Testis (tissue), 3 donors: Measurements from ENCODE around the gene ALPK3. TPM values are rescaled to one million over a fixed set of nuclear protein-coding genes. Genes with fewer than 3 reads are reported as not detected.

Source experiments
- DNase-seq: peaks from one replicate; pipeline ENCODE4 v3.0.0-alpha.2; 2019
- H3K27ac ChIP-seq, 2 donors: fragments of 200-600 bp; sonication (generic); one replicate each; pipeline ENCODE4 v1.5.1; 2019
- H3K27me3 ChIP-seq: fragments of 200-600 bp; sonication (generic); one replicate; pipeline ENCODE4 v1.5.1; 2019
- H3K36me3 ChIP-seq: fragments of 200-600 bp; sonication (generic); one replicate; pipeline ENCODE4 v1.5.1; 2017; ENCODE audit warnings: low read depth; ENCODE audit errors: missing control alignments
- H3K4me1 ChIP-seq: fragments of 200-600 bp; sonication (generic); one replicate; pipeline ENCODE4 v1.5.1; 2019
- H3K4me3 ChIP-seq, 2 donors: fragments of 200-600 bp; sonication (generic); one replicate each; pipeline ENCODE4 v1.5.1; 2017 to 2019
- H3K9me3 ChIP-seq: fragments of 200-600 bp; sonication (generic); one replicate; pipeline ENCODE4 v1.5.1; 2017
- CTCF ChIP-seq, 3 experiments: fragments of 450-650 bp in 2 of 3; fragments of 200-600 bp in 1 of 3; sonication (generic) in 1 of 3; IDR thresholded peaks; one replicate each; pipeline ENCODE4 v1.5.1; 2016 to 2019; ENCODE audit warnings: antibody characterized with exemption in 3 of 3, mild to moderate bottlenecking in 2 of 3, moderate library complexity in 1 of 3
- POLR2A ChIP-seq: fragments of 450-650 bp; IDR thresholded peaks from one replicate; pipeline ENCODE4 v1.6.1; 2017; ENCODE audit warnings: antibody characterized with exemption, mild to moderate bottlenecking, moderate library complexity
- WGBS, 2 donors: methylation state at CpG; one replicate each; pipeline ENCODE4 v1.1.5; 2018; 5-methylcytosine and 5-hydroxymethylcytosine counted together
- intact Hi-C: fragments of 100-400 bp; cut with DNase I; formaldehyde crosslinking; loops from one replicate; pipeline ENCODE4 v1.15.1; 2023; ENCODE audit warnings: low total_unique reads
- polyA plus RNA-seq: library from polyadenylated mRNA; stranded (reverse); fragments of 350-450 nt; fragmentation: Illumina TruSeq; extraction: RNeasy Lipid Tissue Mini Kit (QIAGEN cat#74804); gene quantifications from one replicate; pipeline ENCODE4 v1.2.3, GENCODE V29; 2014; ENCODE audit warnings: low read depth, low replicate concordance; ENCODE audit not compliant: insufficient read depth
- total RNA-seq, 2 donors: library from RNA; depleted of rRNA; stranded (reverse); fragments of >200 nt; gene quantifications; one replicate each; pipeline ENCODE4 v1.2.3, GENCODE V29; 2016

ALPK3 gene
- total and polyA plus RNA-seq, 3 donors from 2014 or later: 3.0 to 5.0 (median 4.1) TPM

- no peaks in the 10 kb centered on the region for H3K9me3 ChIP-seq
- TF ChIP-seq POLR2A: no peak
- TF ChIP-seq CTCF (IDR thresholded peaks at IDR 0.05): no peak
- H3K27ac ChIP-seq: no peak overlapping the region
- no peaks in the 10 kb centered on the region for H3K4me1 ChIP-seq
- no peaks in the 10 kb centered on the region for H3K27me3 ChIP-seq
- DNase-seq: no peak
- intact Hi-C loops: no loop called here
- H3K36me3 ChIP-seq: no peaks in the 10 kb centered on the region
- WGBS, 2 donors: 86 to 97% methylated on average over 4 of the region's 4 CpGs
- no peak overlapping the region for H3K4me3 ChIP-seq
Observed at GRCh38 chr15:84797212-84797611, 19.9 kb upstream of the ALPK3 start.

GRCh38 chr15:84797801-84798200 is 19.4 kb upstream of the ALPK3 start:
- no peak for DNase-seq
- 70 to 82% methylated on average over 3 of the region's 3 CpGs for WGBS, 2 donors
- H3K36me3 ChIP-seq: no peaks in the 10 kb centered on the region
- intact Hi-C loops: no loop called here
- TF ChIP-seq POLR2A (no peak), CTCF (IDR thresholded peaks at IDR 0.05) (no peak)
- H3K27ac ChIP-seq: no peak overlapping the region
- H3K4me1 ChIP-seq: no peaks in the 10 kb centered on the region
- H3K4me3 ChIP-seq: no peak overlapping the region
- H3K27me3 ChIP-seq: no peaks in the 10 kb centered on the region
- H3K9me3 ChIP-seq: no peaks in the 10 kb centered on the region

- H3K4me1 ChIP-seq: no peaks in the 10 kb centered on the region
- no peaks in the 10 kb centered on the region for H3K27me3 ChIP-seq
- H3K9me3 ChIP-seq: no peaks in the 10 kb centered on the region
- H3K4me3 ChIP-seq: no peak overlapping the region
- intact Hi-C loops: no loop called here
- TF ChIP-seq CTCF (IDR thresholded peaks at IDR 0.05) (no peak), POLR2A (no peak)
- WGBS, 2 donors: 94 to 96% methylated on average over 9 to 21 of the region's 21 CpGs
- no peaks in the 10 kb centered on the region for H3K36me3 ChIP-seq
- no peak overlapping the region for H3K27ac ChIP-seq
- no peak for DNase-seq
Observed at GRCh38 chr15:84798436-84798946, 18.7 kb upstream of the ALPK3 start.

- no peak for TF ChIP-seq CTCF (IDR thresholded peaks at IDR 0.05)
- no peak for TF ChIP-seq POLR2A
- Histone ChIP-seq H3K4me1 (no peaks in the 10 kb centered on the region), H3K36me3 (no peaks in the 10 kb centered on the region), H3K27me3 (no peaks in the 10 kb centered on the region), H3K4me3 (no peak overlapping the region), H3K27ac (no peak overlapping the region), H3K9me3 (no peaks in the 10 kb centered on the region)
- WGBS, 2 donors: 87 to 88% methylated on average over 7 to 10 of the region's 10 CpGs
- DNase-seq: no peak
- intact Hi-C loops: no loop called here
Observed at GRCh38 chr15:84799511-84800187, 17.5 kb upstream of the ALPK3 start.

- no peak for DNase-seq
- Histone ChIP-seq H3K4me1 (no peaks in the 10 kb centered on the region), H3K27ac (no peak overlapping the region), H3K27me3 (no peaks in the 10 kb centered on the region), H3K36me3 (no peaks in the 10 kb centered on the region), H3K4me3 (no peak overlapping the region), H3K9me3 (no peaks in the 10 kb centered on the region)
- TF ChIP-seq POLR2A (no peak), CTCF (IDR thresholded peaks at IDR 0.05) (no peak)
- intact Hi-C loops: no loop called here
- WGBS, 2 donors: 86 to 90% methylated on average over 3 of the region's 3 CpGs
Observed at GRCh38 chr15:84800365-84800806, 16.8 kb upstream of the ALPK3 start.
